HG03066 (cell line): ENCODE data around the gene HOXA10.

Source experiments
- ATAC-seq: cut with Tn5 transposase; IDR thresholded peaks from one replicate; pipeline ENCODE4 v1.9.1; 2021; ENCODE audit warnings: low read depth; ENCODE audit not compliant: unreplicated experiment

The HOXA10 gene

DNA sequence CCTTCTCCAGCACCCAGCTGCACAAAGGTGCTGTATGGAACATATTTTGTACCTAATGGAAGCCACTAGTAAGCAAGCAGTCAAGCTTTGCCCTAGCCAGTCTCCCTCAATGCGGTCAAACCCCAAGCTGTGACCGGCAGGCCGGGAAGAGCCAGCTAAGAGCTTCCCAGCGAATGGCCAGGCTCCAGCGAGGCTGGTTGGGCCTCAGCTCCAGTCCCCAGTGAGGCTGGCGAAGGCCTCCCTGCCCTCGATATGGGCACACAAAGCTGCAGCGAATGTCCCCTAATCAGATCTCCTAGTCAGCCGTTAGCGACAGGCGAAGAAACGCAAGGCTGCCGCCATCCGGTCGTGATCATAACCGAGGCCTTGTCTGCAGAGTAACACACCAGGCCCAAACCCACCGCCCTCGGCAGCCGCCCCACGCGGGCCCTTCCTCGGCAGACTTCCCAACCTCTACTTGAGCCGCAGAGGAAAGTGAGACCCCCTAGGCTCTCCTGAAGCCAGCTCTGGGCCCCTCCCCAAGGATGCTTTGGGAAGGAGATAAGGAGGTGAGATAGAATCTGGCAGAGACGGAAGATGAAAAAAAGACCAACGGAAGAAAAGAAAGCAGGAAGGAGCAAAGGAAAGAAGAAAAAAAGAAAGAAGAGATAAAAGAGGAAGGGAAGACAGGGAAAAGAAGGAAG lies 5.7 kb downstream of the HOXA10 start:
- no peak for ATAC-seq

DNA sequence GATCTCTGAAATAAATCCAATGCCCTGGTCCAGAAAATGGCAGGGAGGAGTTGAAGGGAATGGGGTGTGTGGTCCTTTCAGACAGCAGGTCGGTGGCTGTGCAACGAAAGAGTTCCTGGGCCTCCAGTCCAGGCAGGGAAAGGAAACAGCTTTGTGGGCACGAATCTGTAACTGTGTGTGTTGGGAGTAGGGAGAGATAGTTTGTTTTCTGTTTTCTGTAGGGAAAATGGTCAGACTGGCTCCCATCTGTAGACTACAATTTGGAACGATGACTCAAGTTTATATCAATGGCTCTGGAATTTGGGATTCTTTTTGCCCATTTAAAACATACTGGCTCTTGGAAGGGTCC lies 6.2 kb downstream of the HOXA10 start:
- no peak for ATAC-seq

DNA sequence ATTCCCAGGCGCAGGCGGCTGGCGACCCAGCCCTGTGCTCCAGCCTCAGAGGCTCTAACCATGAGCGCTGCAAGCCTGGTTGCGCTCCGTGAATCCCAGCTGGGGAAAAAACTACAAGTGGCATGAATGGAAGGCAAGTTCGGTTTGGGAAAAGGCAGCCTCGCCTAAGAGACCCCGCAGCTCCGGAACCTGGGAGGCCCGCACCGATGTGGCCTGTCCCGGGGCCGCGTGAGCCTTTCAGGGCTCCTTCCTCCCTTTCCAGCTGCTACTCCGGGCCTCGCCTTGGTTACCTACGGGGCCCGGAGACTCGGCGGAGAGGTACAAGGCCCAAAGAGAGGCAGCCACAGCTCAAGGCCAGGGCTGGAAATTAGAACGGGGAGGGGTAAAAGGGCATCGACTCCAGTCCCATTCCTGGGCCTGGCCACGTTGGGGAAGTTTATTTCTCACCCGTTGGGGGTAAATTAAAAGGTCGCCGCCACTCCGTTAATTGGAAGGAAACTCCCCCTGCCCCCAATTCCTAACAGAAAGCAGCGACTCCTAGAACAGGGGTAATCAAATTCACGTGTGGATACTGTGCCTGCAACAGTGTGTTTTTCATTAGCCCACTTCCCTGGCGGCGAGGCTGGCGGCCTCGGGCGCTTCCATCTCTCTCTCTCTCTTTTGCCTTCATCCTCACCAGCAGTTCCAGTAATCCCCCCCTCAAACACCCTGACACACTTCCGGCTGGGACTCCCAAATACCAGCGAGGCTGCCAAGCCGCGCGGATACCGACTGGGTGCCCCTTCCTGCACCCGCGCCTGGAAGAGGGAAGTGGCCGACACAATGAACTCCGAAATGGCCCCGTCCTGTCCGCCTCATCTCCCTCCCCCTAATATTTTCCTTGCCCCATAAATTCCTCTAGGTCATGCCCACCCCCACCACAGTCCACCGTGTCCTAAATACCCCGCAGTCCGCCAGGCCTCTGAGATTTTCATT lies 7.3 kb downstream of the HOXA10 start:
- no peak for ATAC-seq

DNA sequence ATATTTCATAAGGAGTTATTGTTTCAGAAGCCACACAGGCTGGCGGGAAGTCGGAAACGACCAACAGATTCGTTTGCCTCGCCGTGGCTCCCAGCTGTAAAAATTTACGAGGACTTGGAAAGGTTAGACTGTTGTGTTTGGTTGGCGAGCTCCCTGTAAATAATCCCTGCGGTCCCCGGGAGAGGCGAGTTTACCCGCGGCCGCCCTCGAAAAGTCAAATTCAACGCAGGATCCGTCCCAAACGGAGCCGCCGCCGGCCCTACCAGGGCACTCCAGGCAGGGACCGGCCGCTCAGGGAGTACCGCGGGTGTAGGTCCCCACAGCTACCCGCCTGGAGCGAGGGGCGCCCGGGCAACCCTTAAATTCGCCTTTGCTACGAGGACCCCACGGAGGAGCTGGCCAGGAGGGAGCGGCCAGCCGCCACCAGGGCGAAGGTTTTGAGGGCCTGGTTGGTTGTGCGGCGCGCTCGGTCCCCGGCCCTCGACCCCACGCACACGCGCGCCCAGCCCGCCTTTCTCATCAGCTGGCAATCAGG lies 8.1 kb downstream of the HOXA10 start:
- no peak for ATAC-seq

DNA sequence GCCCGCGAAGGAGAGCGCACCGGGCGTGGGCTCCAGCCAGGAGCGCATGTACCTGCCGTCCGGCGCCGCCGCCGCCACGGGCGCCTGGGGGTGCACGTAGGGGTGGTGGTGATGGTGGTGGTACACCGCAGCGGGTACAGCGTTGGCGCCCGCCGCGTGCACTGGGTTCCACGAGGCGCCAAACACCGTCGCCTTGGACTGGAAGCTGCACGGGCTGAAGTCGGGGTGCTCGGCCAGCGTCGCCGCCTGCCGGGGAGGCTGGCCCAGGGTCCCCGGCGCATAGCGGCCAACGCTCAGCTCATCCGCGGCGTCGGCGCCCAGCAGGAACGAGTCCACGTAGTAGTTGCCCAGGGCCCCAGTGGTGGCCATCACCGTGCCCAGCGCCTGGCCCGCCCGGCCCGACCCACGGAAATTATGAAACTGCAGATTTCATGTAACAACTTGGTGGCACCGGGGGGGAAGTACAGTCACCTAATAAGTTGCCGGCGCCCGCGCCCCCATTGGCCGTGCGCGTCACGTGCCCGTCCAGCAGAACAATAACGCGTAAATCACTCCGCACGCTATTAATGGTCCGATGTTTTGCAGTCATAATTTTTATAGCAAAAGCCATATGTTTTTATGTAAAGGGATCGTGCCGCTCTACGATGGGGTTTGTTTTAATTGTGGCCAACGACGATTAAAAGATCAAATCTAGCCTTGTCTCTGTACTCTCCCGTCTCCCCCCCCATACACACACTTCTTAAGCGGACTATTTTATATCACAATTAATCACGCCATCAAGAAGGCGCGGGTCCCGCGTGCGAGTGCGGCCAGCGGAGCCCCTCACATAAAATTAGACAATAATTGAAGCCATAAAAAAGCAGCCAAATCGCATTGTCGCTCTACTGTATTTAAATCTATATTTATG lies 8.8 kb downstream of the HOXA10 start, which contains the start of gene HOXA9:
Gene HOXA9 (minus strand): TSS at position 449 of the 907 bp plus-strand sequence. CDS start 80 bp downstream, at position 369.
- ATAC-seq: no peak

DNA sequence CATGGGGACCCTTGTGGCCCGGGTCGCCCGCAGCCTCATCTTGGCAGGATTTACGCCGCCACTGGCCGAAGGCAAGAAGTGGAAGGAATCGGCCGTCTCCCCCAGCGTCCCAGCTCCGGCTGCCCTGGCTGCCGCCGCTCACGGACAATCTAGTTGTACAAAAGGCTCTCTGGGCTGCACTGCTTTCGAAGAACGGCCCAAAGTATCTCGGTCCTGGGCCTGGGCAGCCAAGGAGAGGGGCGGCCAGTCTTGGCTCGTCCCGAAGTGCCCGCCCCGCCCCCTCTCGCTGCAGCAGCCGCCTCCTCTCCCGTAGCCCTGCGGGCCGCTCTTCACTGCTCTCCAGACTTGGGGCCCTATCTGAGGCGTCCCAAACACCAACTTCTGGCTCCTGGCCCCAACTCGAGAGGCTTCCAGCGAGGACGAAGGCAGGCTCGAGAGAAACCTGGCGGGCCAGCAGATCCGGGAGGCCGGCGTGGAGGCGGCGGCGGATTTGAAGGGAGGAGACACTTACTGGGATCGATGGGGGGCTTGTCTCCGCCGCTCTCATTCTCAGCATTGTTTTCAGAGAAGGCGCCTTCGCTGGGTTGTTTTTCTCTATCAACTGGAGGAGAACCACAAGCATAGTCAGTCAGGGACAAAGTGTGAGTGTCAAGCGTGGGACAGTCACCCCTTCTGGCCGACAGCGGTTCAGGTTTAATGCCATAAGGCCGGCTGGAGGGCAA lies 9.6 kb downstream of the HOXA10 start:
- no peak for ATAC-seq

DNA sequence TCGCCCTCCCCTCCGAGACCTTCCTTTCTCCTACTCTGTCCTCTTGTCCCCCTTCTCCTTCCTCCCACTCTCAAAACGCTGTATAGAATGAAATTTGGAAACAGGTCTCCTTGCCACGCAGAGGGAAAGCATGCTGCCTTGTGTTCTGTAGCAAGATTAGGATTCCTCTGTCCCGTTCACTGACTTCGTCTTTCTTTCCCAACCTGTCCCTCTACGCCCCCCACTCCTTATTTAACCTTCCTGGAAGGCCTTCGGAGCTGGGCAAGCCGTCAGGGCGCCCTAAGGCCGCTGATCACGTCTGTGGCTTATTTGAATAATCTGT lies 10.1 kb downstream of the HOXA10 start:
- ATAC-seq: no peak

DNA sequence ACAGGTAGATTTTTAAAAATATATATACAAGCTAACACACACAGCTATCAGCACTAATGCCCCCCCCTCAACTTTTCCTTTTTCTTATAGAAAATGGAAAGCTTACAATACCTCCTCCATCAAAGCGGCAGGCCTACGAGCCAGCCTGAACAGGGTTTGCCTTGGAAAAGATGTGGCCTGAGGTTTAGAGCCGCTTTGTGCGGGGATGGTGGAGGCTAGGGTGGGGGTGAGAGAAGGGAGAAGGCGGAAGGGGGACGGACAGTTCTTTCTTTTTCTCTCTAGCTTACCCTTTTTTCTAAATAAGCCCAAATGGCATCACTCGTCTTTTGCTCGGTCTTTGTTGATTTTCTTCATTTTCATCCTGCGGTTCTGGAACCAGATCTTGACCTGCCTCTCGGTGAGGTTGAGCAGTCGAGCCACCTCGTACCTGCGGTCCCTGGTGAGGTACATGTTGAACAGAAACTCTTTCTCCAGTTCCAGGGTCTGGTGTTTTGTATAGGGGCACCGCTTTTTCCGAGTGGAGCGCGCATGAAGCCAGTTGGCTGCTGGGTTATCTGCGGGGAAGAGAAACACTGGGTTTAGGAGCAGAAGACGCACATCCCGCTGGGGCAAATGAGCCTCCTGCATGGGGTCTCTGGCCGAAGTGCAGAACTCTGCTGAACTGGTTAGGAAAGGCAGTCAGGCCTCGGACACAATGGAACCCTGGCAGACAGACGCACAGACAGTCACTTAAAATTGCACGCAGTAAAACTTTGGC lies 10.7 kb downstream of the HOXA10 start:
- ATAC-seq: no peak

DNA sequence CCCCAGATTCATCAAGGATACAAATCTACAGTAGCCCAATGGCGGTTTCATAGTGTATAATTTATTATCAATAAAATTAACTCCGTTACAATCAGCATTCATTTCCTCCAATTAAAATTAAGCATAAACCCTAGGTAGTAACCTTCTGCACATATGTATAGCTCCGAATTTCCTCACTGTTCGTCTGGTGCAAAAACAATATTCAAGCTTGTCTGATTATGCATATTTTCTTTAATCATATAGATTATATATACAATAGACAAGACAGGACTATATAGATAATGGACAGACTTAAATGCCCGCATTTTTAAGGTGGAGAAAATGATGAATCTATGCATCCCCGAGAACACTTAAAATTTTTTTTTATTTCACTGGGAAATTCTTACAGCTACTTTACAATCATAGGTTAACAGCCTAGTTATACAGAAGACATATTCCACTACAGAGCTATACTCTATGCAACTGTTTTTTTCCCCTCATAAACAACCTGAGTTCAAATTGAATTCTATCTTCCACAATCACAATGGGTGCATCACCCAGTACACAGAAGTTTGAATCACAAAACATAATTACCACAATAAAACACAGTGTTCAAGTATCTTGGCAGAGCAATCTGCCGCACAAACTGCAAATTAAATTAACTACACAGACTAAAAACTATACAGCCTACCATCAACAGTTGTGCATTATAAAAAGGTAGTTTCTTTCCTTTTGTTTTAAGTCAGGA lies 11.4 kb downstream of the HOXA10 start:
- no peak for ATAC-seq

DNA sequence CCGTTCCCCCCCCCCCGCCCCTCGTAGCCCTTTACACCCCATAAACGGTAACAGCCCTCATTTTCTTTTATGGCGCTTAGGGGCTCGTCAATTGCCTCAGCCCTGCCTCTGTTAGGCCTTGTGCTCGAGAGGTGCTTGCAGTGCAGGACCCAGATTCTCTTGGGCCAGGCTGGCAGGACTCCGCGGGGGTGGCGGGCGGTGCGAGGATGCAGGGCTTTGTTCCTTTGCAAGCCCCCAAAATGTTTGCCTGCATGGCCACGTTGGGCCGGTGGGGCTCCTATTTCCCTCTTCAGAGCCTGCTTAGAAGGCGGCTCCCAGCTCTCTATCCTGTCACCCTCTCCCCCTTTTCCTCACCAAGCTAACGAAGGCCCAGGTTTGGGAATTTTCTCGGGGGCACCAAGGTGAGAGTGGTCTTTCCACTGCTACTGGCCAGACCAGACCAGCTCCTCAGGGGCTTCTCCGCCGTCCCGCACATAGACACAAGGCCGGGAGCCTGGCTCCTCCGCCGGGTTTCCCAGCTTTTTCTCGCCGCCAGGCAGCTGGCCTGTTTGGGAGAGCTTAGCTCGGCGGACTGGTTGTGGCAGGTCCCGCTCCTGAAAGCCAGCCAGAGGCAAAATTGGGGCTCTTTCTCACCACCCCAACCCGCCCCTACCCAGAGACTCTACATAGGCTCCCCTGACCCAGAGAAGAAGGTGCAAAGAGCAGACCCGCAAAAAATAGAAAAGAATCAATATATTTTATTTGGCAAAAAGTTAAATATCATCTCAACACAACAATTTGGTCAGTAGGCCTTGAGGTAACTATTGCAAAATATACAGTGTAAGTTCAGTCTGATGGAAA lies 12.2 kb downstream of the HOXA10 start:
- ATAC-seq: no peak

DNA sequence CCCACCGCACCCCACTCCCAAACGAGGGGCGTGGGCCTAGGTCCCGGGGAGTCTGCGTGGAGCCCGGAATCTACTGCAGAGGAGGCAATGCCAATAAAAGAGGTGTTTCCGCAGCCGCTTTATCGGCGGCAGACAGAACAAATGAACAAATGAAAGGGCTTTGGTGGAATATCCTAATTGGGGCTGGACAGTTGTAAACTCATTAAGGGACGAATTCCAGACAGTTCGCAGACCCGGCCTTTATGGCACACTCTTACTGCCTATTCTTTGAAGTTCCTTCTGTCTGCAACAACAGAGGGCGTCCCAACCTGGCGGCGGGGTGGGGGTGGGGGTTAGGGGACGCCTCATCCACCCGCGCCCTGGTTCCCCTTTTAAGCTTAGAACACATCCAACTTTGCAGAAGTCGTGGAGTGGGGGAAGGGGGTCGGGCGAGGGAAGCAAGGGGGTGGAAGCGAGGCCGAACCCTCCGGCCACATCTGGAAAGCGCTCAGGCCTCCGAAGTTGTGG lies 12.9 kb downstream of the HOXA10 start:
- no peak for ATAC-seq

DNA sequence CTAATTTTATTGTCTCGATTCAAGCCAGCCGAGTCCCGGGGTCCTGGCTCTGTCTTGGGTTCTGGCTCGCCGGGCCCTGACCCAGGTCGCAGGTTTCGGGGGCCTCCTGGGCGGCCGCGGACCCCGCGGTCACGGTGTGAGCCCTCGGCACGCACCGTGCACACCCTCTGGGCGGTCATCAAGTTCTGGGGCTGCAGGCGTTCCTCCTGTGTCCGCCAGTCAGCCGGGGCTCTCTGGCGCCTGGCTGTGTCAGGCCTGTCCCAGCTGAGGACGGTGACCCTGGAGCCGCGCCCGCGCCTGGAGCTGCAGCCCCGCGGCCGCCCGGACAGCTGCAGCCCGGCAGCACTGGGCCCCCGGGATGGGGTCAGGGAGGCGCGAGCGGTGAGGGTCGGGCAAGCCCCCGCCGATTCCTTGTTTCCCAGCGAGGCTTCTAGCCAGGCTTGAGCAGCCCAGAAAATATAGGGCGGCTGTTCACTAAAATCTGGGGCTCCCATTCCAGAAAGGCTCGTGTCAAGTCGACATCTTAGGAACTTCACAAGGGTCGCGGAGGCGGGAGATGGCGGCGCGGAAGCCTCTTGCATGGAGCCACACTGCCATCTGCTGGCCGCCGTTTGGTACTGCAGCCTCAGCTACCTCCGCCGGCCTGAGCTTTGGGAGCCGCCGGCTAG lies 13.4 kb downstream of the HOXA10 start:
- ATAC-seq: peak; percentile 61

DNA sequence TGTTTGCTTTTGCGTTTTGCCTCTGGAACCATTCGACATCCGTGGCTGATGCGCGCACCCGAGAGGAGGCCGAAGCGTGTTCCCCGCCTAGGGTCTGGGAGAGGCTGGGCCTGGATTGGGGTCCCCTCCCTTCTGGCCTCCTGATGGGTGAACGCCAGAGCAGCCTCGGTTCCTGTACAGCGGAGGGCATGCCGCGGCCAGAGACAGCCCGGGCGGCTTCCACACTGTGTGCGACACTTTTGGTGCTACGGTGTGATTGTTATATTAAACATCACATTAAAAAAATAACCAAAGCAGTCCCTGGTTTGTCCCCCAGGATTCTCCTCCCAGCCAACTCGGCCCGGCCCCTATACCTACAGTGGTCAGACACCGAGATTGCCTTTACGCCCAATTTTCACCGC lies 14.0 kb downstream of the HOXA10 start:
- ATAC-seq: no peak

DNA sequence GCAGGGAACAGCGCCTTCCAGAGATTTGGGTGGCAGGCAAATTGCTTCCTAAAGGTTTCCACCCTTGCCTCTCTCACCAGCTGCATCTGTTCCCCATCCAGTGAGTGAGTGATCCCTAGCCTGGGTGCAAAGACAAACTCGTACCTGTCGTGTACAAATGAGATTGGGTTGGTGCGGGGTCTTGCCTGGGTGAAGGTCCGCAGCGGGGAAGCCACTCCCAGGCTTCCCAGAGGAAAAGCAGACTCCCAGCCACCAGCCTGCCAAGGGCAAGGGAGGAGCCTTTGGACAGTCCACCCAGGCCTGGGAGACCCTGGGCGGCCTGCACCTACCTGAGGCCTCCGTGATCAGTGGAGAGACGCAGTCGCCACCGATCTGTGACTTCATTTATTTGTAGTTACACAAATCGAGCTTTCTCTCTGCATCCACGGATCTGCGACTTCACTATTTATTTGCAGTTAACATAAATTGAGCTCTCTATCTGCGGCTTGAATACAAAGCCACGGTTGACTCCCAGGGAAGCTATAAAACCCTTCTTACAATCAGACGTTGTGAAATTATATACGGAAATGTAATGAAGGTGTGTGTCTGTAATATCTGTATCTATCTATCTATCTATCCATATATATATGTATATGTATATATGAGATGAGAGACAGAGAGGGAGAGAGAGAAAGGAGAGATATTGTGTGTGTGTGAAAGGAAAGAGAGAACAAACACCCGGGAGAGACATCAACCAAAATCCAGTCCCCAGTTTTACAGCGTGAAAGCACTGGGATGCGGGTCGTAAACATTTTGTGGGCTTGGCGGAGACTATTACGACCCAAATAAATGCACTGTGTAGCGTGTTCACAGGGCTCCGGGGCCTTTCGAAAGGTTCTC lies 14.6 kb downstream of the HOXA10 start:
- ATAC-seq: no peak

DNA sequence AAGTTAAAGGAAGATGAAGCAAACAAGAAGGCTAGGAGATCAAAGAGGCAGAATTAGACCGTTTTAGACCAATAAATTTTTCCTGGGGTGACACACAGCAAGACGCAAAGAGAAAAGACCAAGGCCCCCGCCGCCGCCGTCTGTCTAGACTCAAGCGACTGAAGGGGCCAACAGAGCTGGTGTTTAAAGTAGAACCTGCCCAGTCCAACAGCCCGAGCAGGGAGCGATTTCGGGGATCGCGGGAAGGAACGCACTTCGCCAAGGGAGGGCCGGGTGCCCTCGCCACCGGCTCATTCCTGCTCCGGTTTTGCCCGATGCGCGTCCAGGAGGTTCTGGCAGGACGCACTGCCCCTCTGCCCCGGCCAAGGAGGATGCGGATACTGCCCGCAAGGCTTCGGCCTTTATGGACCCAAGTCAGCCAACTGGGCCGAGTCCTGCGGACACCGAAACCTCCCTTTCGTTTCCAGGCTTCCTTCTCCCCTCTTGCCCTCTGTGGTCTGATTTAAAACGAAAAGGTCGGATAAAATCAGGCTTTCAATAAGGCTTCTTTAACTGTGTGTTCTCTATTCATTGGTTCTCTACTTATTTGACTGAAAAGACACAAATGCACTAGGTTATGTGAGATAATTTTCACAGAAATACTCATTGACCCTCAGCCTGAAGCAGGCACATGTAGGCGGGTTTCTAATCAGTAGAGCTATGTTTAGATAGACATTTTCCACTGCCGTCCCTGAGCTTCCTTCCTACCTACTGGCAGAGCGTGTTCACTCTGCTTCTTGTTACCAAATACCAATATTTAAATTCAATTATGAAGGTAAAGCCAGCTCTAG lies 15.5 kb downstream of the HOXA10 start:
- ATAC-seq: no peak
